NAMALWA (cell line): ENCODE measurements around the gene SMIM29.

Experiments used
- DNase-seq: peaks from one replicate; pipeline ENCODE4 v3.0.0-alpha.2; 2015; ENCODE audit warnings: low spot score

The SMIM29 gene

DNA sequence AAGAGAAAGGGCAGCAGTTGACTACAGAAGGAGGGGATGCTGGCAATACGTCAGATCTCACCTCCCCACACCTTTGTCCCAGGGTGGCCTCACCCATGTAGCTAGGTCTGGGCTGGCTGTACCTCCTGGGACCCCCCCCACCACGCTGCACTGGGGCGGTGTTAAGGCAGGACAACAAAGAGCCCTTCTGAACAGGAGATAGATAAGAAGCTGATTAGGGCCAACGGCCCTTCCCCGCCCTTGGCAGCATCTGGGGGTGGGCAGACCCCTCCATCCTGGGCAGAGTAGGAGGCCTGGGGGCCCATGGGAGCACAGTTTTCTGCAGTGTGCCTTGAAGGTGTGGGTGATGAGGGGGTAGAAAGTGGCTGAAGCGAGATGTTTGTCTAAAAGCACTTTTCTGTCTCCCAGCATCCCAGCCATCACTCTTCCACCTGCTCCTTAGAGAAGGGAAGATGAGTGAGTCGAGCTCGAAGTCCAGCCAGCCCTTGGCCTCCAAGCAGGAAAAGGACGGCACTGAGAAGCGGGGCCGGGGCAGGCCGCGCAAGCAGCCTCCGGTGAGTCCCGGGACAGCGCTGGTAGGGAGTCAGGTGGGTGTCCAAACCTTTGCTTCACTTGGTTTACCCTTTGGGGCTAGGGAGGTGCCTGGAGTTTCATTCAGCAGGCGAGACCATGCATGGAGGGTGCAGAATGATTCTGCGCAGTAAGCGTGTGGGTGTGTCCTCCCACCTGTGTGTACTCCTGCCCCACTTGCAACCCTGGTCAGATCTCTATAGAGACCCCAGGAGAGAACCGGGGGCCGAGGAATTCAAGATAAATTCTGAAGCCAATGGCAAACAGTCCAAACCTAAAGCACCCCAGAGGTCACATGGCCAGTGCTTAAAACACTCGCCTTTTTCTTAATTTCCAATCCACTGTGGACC lies 8.2 kb downstream of the SMIM29 start:
- no peak for DNase-seq

DNA sequence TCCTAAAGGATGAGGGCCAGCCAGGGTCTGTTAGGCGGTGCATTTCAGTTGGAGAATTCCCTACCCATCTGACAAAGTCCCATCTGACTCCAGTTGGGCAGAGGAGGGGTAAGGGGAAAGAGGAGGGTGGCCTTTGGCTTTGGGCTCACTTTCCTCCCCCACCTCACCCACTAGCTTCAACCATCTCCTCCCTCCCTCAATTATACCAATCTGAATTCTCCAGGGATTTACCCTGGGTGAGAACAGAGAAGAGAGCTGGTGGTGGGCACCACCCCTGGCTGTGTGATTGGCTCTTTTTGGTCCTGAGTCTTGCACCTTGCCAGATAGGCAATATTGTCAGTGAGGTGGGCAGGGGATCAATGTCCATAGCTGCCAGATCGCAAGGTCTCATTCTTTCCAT lies 8.9 kb downstream of the SMIM29 start:
- DNase-seq = no peak

DNA sequence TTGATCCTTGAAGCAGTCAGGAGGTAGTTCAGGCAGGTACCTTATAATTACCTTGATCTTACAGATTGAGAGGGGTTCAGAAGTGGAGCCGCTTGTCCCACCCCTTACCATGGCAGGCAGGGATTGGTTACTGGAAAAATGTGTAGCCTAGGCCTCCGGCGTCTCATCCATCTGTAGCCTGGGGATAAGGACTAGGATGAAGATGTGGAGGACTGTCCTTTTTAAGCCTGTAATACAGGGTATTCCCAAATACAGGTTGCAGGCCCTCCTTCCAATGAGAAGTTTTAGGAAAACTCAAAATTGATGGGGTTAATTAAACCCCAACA lies 9.3 kb downstream of the SMIM29 start:
- DNase-seq = no peak

DNA sequence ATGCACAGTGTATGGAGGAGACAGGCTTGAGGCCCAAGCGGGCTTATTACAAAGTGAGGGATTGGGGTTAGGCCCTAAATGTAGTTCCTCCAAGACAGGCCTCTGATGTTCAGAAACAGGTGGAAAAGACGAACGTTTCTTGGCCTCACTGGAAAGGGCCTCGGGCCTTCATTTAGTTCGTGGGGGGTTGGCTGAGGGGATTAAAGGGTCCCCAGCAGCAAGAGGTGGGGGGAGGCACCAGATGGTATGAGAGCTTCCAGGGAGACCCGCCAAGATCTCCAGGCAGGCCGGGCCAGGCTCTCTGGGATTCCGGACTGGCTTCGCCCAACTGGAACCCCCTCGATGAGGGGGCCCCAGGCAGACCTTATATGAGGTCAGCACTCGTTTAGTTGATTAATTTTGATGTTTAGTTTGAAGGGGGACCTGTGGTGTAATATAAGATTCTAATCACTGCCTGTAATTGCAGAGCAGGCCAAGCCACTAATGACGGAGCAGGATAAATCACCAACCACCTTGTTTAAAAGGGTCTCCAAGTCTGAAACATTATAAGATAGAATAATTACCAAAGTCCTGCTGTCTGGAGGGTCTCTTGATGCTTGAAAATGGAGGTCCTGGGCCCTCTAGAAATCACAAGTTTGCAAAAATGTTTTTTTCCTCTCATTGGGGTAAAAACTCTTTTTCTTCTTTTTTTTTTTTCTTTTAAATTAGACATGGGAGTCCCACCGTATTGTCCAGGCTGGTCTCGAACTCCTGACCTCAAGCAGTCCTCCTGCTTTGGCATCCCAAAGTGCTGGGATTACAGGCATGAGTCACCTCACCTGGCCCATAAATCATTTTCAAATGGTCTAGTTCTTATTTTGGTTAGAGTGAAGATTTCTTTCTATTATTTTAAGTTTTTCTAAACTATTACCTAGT lies 10.0 kb downstream of the SMIM29 start:
- DNase-seq = no peak

DNA sequence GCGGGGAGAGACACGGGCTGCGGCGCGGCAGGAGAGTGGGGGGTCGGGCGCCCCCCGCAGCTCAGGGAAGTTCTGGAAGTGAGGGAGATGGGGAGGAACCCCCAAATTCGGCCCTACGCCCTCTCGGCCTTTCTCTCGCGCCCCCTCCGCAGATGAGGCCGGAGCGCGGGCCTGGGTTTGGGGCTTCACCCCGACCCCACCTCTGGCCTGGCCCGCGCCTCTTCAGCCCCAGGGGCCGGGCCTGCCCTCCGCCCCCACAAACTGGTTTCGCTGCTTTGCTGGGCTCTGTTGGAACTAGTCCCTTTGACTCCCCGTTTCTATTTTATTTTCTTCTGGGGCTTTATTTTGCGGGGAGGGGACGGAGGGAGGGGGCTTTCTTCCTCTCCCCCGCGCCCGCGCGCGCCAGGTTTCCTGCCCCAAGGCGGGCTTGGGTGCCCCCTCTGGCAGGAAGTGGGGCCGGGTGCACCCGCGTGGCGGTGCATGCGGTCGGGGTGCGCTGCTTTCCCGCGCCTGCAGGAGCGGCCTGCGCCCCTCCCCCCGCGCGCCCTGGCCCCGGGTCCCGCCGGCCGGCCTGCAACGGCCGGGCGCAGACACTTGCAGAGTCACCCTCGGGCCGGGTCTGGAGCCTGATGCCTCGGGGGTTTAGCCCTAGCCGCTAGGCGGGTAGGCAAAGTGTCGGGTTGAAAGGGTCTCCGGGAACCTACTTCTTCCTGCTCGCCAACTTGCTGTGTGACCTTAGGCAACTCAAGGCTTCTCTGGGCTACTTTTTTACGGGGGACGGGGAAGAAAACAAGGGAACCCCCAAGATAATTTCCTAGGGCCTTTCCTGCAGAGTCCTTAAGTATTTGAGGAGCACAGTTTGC lies 10.9 kb downstream of the SMIM29 start:
- peak; percentile 88 for DNase-seq

DNA sequence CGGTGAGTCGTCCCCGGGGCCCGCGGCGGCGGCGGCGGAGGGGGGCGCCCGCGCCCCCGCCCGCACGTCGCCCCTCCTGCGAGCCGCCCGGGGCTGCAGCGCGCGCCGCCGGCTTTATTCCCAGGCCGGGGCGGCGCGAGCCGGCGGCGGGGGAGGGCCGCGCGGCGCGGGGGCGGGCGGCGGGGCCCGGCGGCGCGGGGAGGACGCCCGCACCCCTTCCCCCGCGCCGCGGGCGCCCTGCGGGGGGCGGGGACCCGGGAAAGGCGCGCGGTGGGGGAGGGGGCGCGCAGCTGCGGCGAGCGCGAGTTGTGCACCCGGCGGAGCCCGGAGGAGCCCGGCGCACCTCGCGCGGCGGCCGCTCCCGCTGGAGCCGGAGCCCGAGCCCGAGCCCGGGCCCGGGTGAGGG lies 11.5 kb downstream of the SMIM29 start:
- DNase-seq = peak; percentile 49

DNA sequence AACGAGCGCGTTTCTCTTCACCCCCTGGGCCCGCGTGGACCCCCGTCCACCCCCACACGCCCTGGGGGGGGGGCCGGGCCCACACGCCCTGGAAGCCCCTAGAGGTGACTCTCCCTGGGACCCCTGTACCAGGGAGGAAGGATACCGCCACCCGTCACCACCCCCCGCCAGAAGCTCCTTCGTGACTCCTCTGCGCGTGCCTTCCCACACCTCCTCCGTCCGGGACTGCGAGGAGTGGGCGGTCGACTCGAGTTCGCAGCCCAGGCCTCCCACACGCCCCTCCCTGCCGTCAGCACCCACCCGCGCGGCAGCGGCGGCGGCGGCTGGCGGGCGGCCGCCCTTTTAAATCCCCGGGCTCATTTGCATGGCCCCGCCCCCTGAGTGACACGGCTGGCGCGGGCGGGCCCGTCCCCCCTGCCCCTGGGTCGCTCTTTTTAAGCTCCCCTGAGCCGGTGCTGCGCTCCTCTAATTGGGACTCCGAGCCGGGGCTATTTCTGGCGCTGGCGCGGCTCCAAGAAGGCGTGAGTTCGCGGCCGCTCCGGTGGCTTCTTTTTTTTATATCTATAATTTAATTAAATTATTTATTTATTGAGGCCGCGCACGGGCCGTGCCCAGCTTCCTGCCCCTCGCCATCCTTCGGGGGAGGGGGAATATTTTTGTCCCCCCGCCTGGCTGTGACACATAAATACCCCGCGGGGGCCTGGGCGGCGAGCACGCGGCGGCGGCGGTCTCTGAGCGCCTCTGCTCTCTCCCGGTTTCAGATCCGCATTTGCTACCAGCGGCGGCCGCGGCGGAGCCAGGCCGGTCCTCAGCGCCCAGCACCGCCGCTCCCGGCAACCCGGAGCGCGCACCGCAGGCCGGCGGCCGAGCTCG lies 12.1 kb downstream of the SMIM29 start, which contains the start of gene HMGA1:
Gene HMGA1, plus strand, starts transcription at position 431 of the 873 bp plus-strand sequence. CDS start 3,908 bp downstream, outside the sequence.
- peak; percentile 96 for DNase-seq

DNA sequence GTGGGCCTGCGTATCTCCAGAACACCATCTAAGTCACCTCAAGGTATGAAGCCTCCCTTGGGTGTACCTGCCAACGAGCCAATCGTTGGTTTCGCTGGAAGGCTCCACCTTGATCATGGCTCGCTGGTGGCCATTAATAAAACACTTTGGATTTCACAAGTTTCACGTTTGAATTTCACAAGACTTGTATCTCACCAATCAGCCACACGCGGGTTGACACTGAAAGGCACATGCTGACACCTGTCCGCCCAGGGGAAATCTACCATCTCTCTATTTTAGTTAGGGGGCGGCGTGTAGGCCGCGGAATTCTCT lies 12.7 kb downstream of the SMIM29 start:
- peak; percentile 70 for DNase-seq

DNA sequence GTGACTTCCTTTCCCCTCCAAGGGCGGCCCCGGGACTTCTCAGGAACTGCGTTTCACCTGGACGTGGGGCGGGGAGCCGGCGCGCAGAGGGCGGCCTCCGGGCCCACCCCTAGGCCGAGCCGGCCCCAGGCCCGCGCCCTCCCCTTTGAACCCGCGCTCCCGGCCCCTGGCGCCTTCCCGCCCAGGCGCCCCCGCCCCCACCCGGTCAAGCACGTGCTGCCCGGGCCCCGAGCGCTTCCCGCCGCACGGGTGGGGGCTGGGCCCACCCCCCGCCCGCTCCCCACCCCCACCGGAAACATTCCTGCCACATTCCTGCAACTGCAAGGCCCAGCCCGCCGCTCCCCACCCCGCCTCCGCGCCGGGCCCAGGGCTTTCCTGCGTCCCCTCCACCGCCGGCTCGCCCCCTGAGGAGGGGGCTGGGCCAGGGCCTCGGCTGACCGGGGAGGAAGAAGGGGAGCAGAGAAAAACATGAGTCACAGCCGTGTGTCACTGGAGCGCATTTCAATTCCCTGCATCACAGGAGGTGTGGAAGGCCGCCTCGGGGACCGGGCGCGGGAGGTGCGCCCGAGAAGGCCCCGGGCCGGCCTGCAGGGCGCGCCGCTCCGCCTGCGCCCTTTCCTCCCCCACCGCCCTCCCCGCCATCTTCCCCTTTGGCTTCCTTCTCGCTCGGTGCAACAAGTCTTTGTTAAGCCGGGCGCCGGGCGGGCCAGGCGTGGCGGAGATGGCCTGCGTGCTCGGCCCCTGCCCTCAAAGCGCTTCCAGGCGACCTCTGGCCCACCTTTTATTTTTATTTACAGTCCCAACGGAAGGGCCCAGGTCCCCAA lies 13.3 kb downstream of the SMIM29 start:
- DNase-seq = peak; percentile 50

DNA sequence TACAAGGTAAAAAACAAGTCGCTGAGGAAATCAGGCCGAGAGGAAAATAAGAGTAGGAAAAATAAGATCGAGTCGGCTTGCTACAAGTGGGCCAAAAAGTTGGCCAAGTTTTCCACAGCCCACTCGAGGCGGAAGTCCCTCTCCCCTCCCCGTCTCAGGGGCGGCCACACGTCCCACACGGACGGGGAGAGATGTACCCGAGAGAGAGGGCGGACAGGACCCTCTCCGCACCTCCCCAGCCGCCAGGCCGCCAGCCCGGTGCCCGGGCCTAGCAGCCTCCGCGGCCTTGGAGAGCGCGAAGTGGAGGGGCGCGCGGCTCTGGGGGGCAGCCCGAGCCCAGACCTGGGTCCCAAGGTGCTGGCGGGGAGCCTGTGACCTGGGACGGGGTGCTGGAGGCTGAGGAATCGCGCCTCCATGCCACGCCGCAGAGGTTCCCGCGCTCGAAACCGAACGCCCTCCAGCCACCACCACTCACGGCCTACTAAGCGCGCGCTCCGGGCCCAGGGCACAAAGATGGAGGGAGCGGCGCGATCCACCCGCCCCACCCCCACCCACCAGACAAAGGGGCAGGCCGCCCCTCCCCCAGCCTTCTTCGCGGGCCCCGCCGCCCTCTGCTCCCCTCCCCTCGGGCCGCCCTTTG lies 14.0 kb downstream of the SMIM29 start:
- DNase-seq = no peak

DNA sequence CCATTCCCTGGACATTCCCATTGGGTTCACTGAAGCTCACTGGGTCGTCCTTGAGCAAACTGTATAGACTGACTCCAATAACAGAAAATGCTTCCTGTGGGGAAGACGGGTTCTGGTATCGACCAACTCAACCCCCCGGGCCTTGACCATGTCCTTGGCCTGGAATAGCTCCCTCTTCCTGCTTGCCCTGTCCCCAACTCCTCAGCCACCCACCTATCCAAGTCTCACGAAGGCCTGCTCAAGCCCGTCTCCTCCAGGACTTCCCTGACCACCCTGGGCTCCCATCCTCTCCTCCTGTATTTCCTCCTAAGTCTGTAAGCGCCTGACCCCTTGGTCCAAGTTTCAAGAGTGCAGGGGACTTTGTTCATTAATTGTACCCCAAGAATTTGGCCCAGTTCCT lies 14.9 kb downstream of the SMIM29 start:
- DNase-seq = no peak

DNA sequence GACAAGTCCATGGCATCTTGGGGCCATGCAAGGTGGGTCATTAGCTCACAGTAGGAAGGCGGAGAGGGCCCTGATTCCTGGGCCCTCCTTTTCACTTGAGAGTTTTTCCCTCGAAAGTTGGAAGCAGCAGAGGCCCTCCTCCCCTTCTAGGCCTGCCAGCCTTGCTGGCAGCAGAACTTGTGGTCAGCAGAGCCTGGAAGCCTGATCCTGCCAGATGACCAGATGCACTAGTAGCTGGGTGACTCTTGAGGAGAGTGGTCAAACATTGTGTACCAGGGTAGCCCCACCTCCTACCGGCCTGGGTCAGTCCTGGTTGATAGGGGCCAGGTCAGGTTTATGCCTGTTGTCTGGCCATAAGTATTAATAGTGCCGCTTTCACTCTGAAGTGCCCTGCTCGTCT lies 15.9 kb downstream of the SMIM29 start:
- no peak for DNase-seq

DNA sequence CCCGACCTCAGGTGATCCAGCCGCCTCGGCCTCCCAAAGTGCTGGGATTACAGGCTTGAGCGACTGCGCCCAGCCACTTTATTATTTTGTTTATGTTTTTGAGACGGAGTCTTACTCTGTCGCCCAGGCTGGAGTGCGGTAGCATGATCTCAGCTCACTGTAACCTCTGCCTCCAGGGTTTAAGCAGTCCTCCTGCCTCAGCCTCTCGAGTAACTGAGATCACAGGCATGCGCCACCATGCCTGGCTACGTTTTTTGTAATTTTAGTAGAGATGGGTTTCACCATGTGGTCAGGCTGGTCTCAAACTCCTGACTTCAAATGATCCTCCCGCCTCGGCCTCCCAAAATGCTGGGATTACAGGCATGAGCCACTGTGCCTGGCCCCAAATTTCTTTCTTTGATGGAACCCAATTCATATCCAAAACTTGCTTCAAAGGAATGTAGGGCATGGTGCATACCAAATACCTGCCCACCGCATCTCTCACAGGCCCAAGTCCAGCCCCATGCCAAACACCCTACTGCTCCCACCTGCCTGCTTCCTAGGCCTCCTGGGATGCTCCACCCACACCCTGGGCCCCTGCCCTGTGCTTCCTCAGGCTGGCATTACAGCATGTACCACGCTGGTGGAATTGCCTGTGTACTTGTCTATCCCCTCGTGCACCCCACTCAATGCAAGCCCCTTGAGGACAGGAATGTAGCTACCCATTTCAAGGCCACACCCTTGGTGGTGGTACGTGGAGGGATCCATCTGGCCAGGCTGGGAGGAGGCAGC lies 17.1 kb downstream of the SMIM29 start:
- DNase-seq = no peak

DNA sequence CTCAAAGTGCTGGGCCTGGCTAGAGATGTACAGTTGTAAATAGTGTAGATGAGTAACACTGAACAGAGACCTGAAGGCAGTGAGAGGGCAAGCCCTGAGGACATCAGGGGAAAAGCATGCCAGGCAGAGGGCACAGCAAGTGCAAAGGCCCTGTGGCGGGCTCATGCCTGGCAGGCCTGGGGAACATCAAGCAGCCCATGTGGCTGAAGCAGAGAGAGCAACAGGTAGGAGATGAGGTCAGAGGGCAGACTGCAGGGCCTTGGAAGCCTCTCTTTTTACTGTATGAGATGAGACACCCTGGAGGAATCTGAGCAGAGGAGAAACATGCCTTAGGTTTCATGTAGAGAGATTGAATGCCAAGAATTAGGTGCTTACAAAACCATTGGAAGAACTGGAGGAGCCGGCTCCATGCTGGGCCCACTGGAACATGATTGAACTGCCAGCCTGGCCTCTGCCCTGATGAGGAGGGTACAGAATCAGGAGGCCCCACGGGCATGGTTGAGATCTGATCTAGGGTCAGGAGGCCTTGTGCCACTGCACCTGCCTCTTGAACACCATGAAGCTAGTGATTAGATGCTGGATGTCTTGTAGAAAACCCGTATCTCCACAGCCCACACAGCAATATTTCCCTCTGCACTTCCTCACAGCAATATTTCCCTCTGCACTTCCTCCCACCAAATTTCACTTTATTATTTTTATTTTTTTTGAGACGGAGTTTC lies 18.0 kb downstream of the SMIM29 start:
- no peak for DNase-seq

DNA sequence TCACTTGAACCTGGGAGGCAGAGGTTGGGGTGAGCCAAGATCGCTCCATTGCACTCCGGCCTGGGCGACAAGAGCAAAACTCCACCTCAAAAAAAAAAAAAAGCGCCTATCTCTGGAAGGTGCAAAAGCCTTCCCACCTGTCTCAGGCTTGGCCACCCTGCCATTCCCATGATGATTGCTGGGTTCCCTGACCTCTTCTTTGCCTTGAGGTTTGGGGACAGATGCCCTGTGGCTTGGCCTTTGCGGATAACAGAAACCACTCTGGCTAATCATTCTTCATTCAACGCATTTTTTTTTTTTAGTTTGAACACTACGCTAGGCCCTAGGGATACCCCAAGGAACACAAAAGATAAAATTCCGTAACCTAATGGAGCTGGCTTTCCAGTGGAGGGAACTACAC lies 18.9 kb downstream of the SMIM29 start:
- DNase-seq = no peak

DNA sequence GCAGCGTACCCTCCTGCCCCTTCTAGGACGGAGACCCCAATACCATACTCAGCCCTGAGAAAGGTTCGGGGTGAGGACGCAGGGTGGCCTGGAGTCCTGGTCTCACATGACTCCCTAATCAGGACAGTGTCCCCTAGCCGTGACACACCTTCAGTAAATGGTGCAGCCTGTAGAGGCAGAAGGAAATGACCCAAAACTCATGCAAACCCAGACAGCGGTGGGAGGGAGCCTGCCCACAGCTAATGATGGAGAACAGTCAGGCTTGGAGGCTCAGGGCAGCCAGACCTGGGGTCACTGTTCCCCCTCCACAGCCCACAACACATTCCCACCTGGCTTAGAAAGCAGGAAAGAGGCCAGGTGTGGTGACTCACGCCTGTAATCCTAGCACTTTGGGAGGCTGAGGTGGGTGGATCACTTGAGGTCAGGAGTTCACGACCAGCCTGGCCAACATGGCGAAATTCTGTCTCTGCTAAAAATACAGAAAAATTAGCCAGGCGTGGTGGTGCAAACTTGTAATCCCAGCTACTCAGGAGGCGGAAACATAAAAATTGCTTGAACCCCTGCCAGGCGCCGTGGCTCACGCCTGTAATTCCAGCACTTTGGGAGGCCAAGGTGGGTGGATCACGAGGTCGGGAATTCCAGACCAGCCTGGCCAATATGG lies 20.9 kb downstream of the SMIM29 start:
- no peak for DNase-seq

DNA sequence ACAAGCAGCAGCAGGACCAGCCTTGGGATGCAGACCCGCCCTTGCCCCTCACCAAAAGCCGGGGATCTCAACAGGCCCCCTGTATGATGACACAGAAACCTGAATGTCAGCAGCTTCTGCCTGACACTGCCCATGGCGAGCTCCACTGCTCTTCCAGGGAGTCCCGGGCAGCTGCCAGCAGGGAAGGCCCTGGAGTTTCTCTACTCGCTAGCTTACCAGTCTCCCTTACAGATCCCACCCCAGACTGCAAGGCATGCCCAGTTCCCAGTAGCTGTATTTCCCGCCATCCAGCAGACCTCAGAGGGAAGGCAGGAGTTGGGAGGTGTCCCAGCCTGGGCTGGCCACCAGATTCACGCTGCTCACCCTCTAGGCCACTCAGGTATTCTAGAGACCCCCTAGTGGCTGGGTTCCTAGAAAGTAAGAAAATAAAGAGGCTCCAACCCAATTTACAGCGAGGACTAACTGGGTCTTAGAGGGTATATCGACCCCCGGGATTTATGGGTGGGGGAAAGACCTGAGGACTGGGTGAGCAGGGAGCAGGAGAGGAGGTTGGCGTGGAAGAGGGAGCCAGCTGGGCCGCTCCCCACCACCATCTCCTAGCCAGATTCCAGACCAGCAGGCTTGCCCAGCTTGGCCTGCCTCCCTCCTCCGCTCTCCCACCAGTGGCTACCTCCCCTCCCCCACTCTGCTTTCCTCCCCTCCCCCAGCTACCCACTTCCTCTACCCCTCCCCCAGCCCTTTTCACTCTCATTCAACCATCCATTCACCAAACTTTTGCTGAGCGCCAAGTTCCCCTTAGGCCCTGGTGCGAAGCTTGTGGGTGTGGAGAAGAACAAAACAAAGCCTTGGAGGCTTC lies 21.8 kb downstream of the SMIM29 start:
- no peak for DNase-seq
